Measurements from ENCODE around the gene TP53I3.
A peak's percentile ranks its signal among the peaks of the same experiment; 100 is the strongest.
"Not testable (repeated sequence)": the region's sequence is repeated elsewhere in the genome, so short reads cannot be mapped to it uniquely, and the experiment has no call there.

Gene TP53I3

DNA sequence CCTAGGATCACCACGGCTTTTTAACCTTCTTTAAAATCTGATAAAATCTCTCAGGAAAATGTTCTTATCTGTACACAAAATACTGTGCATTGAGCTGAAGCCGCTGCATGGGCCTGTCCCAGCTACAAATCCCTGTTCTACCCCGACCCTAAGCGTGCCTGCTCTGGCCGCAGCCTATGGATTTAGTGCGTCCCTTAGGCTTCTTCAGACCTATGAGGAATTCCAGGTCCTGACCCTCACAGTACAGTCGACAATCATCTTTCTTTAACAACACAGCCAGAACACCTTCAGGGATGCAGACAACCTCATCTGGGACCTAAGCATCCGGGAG, 37.0 kb downstream of the TP53I3 start:
- Histone ChIP-seq H3K4me1 (ENCODE audit: low read length) (peaks cover 16% of the 10 kb centered on the region), H3K36me3 (replicated peaks; ENCODE audit: low read depth, low read length) (no peaks in the 10 kb centered on the region), H3K79me2 (ENCODE audit: low read length) (peaks cover 17% of the 10 kb centered on the region), H3K9ac (ENCODE audit: low read length) (peak overlapping the region; percentile 36), H3K27ac (ENCODE audit: low read length) (no peak overlapping the region), H3K4me3 (ENCODE audit: low read length) (peak overlapping the region; percentile 62), H3K4me2 (ENCODE audit: low read length) (peak overlapping the region; percentile 68), H3K9me3 (ENCODE audit: insufficient read depth, low read length) (no peaks in the 10 kb centered on the region), H4K20me1 (ENCODE audit: insufficient read depth, low read length) (no peaks in the 10 kb centered on the region), H2AFZ (ENCODE audit: low read depth, low read length) (peak overlapping the region; percentile 76), H3K27me3 (ENCODE audit: low read depth, low read length) (0 out of 2 replicates have a peak, but pooled peaks cover 6% of the 10 kb centered on the region)
- TF ChIP-seq, protein P1, sequence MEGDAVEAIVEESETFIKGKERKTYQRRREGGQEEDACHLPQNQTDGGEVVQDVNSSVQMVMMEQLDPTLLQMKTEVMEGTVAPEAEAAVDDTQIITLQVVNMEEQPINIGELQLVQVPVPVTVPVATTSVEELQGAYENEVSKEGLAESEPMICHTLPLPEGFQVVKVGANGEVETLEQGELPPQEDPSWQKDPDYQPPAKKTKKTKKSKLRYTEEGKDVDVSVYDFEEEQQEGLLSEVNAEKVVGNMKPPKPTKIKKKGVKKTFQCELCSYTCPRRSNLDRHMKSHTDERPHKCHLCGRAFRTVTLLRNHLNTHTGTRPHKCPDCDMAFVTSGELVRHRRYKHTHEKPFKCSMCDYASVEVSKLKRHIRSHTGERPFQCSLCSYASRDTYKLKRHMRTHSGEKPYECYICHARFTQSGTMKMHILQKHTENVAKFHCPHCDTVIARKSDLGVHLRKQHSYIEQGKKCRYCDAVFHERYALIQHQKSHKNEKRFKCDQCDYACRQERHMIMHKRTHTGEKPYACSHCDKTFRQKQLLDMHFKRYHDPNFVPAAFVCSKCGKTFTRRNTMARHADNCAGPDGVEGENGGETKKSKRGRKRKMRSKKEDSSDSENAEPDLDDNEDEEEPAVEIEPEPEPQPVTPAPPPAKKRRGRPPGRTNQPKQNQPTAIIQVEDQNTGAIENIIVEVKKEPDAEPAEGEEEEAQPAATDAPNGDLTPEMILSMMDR (IDR thresholded peaks at IDR 0.05; ENCODE audit: low read depth, low read length): no peak

DNA sequence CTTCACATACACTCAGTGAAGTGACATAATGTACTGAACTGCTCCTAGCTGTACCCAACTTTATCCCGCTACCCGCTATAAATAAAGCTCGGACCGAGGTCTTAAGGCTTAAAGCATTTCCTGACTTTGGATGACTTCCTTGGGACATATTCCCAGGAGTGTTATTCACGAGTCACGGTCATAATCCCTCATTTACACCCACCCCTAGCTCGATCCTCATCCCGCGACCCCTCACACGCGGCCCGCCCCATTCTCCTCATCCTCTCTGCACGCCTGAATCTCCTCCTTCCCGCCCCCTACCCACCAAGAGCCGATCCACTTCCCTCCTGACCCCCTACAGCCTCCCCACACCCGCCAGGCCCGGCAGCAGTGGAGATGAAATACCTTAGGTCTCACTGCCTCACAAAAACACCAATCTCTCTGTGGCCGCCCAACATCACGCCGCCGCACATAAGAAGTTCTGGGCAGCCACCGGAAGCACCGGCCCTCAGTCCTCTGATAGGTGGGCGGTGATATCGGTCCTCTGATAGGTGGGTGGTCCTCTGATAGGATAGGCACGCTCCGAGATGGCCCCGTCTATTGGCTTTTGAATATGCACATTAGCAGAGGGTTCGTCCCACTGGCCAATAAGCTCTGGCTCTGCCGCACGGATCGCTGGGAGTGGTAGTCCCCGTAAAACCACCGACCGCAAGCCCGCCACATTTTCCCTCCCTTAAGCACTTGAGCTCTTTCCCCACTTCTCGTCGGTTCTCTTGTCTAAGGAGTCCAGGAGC, 37.5 kb downstream of the TP53I3 start, which contains the start of gene WDCP:
TSS of gene WDCP (minus strand) at position 462 of the 773 bp plus-strand sequence. CDS start 7,897 bp downstream, outside the sequence.
- Histone ChIP-seq H3K4me3 (ENCODE audit: low read length) (peak within 1 kb of the TSS; percentile 88), H3K27me3 (ENCODE audit: low read depth, low read length) (0 out of 2 replicates have a peak, but pooled peaks cover 6% of the 10 kb centered on the region), H3K27ac (ENCODE audit: low read length) (no peak within 1 kb of the TSS), H2AFZ (ENCODE audit: low read depth, low read length) (peak within 1 kb of the TSS; percentile 86), H3K4me1 (ENCODE audit: low read length) (peaks cover 16% of the 10 kb centered on the region), H4K20me1 (ENCODE audit: insufficient read depth, low read length) (no peaks in the 10 kb centered on the region), H3K9ac (ENCODE audit: low read length) (peak within 1 kb of the TSS; percentile 73), H3K36me3 (replicated peaks; ENCODE audit: low read depth, low read length) (no peaks in the 10 kb centered on the region), H3K9me3 (ENCODE audit: insufficient read depth, low read length) (no peaks in the 10 kb centered on the region), H3K4me2 (ENCODE audit: low read length) (peak within 1 kb of the TSS; percentile 75), H3K79me2 (ENCODE audit: low read length) (peaks cover 17% of the 10 kb centered on the region)
- TF ChIP-seq, protein P1 (IDR thresholded peaks at IDR 0.05; ENCODE audit: low read depth, low read length): no peak
- no peak for TF ChIP-seq EZH2phosphoT487 (IDR thresholded peaks at IDR 0.05; ENCODE audit: low read depth)

DNA sequence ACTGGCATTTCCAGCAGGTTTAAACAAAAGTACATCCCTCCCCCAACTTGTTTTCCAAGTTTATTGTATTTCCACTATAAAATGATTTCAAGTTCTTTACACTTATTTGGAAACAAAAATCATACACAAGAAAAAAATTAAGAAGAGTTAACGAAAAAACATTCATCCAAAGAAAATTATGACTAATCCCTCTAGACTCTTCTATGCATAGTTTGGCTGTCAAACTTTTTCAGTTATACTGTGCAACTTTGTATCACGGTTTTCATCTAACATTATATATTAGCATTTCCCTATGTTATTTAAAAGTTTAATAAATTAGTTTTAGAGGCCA, 38.1 kb downstream of the TP53I3 start:
- Histone ChIP-seq H3K9me3 (ENCODE audit: insufficient read depth, low read length) (no peaks in the 10 kb centered on the region), H3K79me2 (ENCODE audit: low read length) (peaks cover 17% of the 10 kb centered on the region), H3K4me3 (ENCODE audit: low read length) (peak overlapping the region; percentile 88), H3K36me3 (replicated peaks; ENCODE audit: low read depth, low read length) (no peaks in the 10 kb centered on the region), H3K4me1 (ENCODE audit: low read length) (peaks cover 16% of the 10 kb centered on the region), H3K9ac (ENCODE audit: low read length) (peak overlapping the region; percentile 73), H3K27me3 (ENCODE audit: low read depth, low read length) (0 out of 2 replicates have a peak, but pooled peaks cover 6% of the 10 kb centered on the region), H3K27ac (ENCODE audit: low read length) (no peak overlapping the region), H3K4me2 (ENCODE audit: low read length) (peak overlapping the region; percentile 75), H4K20me1 (ENCODE audit: insufficient read depth, low read length) (no peaks in the 10 kb centered on the region), H2AFZ (ENCODE audit: low read depth, low read length) (no peak overlapping the region)
- TF ChIP-seq, protein P1 (IDR thresholded peaks at IDR 0.05; ENCODE audit: low read depth, low read length): no peak
- TF ChIP-seq EZH2phosphoT487 (IDR thresholded peaks at IDR 0.05; ENCODE audit: low read depth): no peak

DNA sequence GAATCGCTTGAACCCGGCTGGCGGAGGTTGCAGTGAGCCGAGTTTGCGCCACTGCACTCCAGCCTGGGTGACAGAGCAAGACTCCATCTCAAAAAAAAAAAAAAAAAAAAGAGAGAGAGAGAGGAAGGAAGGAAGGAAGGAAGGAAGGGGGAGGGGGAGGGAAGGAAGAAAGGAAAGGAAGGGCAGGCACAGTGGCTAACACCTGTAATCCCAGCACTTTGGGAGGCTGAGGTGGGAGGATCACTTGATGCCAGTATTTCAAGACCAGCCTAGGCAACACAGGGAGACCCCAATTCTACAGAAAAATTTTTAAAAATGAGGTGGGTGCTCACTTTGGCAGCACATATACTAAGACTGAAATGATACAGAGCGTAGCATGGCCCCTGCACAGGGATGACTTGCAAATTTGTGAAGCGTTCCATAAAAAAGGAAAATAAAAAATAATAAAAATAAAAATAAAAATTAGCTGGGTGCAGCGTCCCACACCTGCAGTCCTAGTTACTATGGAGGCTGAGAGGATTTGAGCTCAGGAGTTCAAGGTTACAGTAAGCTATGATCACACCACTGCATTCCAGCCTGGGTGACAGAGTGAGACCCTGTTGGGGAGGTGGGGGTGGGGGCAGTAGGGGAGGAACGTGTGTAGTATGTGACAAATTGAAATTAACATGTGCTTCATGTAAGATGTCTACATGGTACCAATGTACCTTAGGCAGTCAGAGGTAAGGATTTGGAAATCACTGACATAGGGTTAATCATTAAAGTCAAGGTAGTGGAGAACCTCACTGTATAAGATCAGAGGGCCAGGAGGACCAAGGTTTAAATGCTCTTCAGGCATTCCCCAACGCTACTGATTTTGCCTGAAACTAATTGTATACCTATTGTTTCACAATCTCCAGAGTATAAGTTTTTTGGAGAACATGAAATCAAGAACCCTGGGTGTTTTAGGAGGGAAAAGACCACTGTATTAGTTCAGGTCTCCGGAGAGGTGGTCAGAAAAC, 38.8 kb downstream of the TP53I3 start:
- Histone ChIP-seq H4K20me1 (ENCODE audit: insufficient read depth, low read length) (no peaks in the 10 kb centered on the region), H3K36me3 (replicated peaks; ENCODE audit: low read depth, low read length) (no peaks in the 10 kb centered on the region), H3K4me1 (ENCODE audit: low read length) (peaks cover 16% of the 10 kb centered on the region), H3K4me3 (ENCODE audit: low read length) (peak overlapping the region; percentile 88), H2AFZ (ENCODE audit: low read depth, low read length) (no peak overlapping the region), H3K9me3 (ENCODE audit: insufficient read depth, low read length) (no peaks in the 10 kb centered on the region), H3K79me2 (ENCODE audit: low read length) (peaks cover 20% of the 10 kb centered on the region), H3K27me3 (ENCODE audit: low read depth, low read length) (0 out of 2 replicates have a peak, but pooled peaks cover 6% of the 10 kb centered on the region), H3K4me2 (ENCODE audit: low read length) (peak overlapping the region; percentile 75), H3K9ac (ENCODE audit: low read length) (peak overlapping the region; percentile 73; the same call in 1 of the 2 replicates), H3K27ac (ENCODE audit: low read length) (no peak overlapping the region)
- TF ChIP-seq, protein P1 (IDR thresholded peaks at IDR 0.05; ENCODE audit: low read depth, low read length): no peak
- no peak for TF ChIP-seq EZH2phosphoT487 (IDR thresholded peaks at IDR 0.05; ENCODE audit: low read depth)

DNA sequence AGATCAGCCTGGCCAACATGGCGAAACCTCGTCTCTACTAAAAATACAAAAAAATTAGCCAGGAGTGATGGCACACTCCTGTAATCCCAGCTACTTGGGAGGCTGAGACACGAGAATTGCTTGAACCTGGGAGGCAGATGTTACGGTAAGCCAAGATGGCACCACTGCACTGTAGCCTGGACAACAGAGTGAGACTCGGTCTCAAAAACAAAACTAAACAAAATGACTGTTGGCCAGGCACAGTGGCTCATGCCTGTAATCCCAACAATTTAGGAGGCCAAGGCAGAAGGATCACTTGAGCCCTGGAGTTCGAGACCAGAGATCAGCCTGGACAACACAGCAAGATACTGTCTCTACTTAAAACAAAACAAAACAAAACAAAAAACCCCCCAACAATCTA, 41.5 kb downstream of the TP53I3 start:
- not testable (repeated sequence) for H3K27me3 ChIP-seq (ENCODE audit: low read depth, low read length); H2AFZ ChIP-seq (ENCODE audit: low read depth, low read length); H3K4me3 ChIP-seq (ENCODE audit: low read length); H3K9me3 ChIP-seq (ENCODE audit: insufficient read depth, low read length); H3K9ac ChIP-seq (ENCODE audit: low read length); H4K20me1 ChIP-seq (ENCODE audit: insufficient read depth, low read length); H3K4me2 ChIP-seq (ENCODE audit: low read length); H3K27ac ChIP-seq (ENCODE audit: low read length)
- H3K36me3 ChIP-seq (replicated peaks; ENCODE audit: low read depth, low read length): peaks cover 12% of the 10 kb centered on the region
- peaks cover 20% of the 10 kb centered on the region for H3K79me2 ChIP-seq (ENCODE audit: low read length)
- H3K4me1 ChIP-seq (ENCODE audit: low read length): peaks cover 12% of the 10 kb centered on the region

All from OCI-LY3 (cell line).